A673 (cell line): ENCODE data around the gene FBXL17. TPM values are rescaled to one million over a fixed set of nuclear protein-coding genes. Genes with fewer than 3 reads are reported as not detected.

ENCODE experiments used
- BruUV-seq: library from RNA; stranded (reverse); fragments of 400-500 nt; replicated peaks from 2 replicates; lab custom pipeline; 2021; lab: Mats Ljungman, UMichigan
- CTCF ChIA-PET: fragments of 300-600 bp; sonication (Branson Sonifier 250); formaldehyde crosslinking; loops from one replicate; lab custom pipeline; 2022; ENCODE audit warnings: antibody characterized with exemption; lab: Charles Lee
- POLR2A ChIA-PET: fragments of 300-600 bp; sonication (Branson Sonifier 250); formaldehyde crosslinking; loops from one replicate; lab custom pipeline; 2022; ENCODE audit warnings: antibody characterized with exemption; ENCODE audit not compliant: low non-redundant PET; lab: Charles Lee
- DNase-seq: peaks from one replicate; pipeline ENCODE4 v3.0.0-alpha.2; 2015; ENCODE audit warnings: low spot score
- H3K27ac ChIP-seq: fragments of 200-600 bp; sonication (generic); 2 replicates; pipeline ENCODE4 v1.5.1; 2016; ENCODE audit warnings: mixed run types, low read depth, mild to moderate bottlenecking, mixed read lengths, antibody characterized with exemption, low read length; ENCODE audit not compliant: poor library complexity, severe bottlenecking
- H3K27me3 ChIP-seq: fragments of 200-600 bp; sonication (generic); replicated peaks from 2 replicates; pipeline ENCODE4 v1.6.1; 2017; ENCODE audit warnings: mixed run types, low read depth, mild to moderate bottlenecking, mixed read lengths, antibody characterized with exemption, low read length; ENCODE audit not compliant: insufficient read depth, poor library complexity
- H3K36me3 ChIP-seq: fragments of 200-600 bp; sonication (generic); 2 replicates; pipeline ENCODE4 v1.6.1; 2016; ENCODE audit warnings: mixed run types, mild to moderate bottlenecking, mixed read lengths, antibody characterized with exemption, low read length; ENCODE audit not compliant: insufficient read depth, poor library complexity, severe bottlenecking
- H3K4me1 ChIP-seq: fragments of 200-600 bp; sonication (generic); 2 replicates; pipeline ENCODE4 v1.6.1; 2017; ENCODE audit warnings: mixed run types, mild to moderate bottlenecking, mixed read lengths, antibody characterized with exemption, low read length; ENCODE audit not compliant: insufficient read depth, poor library complexity, severe bottlenecking
- H3K4me3 ChIP-seq: fragments of 200-600 bp; sonication (generic); 2 replicates; pipeline ENCODE4 v1.5.1; 2016; ENCODE audit warnings: low read depth, mixed run types, mild to moderate bottlenecking, mixed read lengths, low read length; ENCODE audit not compliant: poor library complexity, severe bottlenecking
- H3K9me3 ChIP-seq: fragments of 200-600 bp; sonication (generic); 2 replicates; pipeline ENCODE4 v1.6.1; 2016; ENCODE audit warnings: mixed run types, low read depth, mild to moderate bottlenecking, mixed read lengths, antibody characterized with exemption, low read length; ENCODE audit not compliant: poor library complexity, severe bottlenecking
- CTCF ChIP-seq: fragments of 300-800, 200-600 bp; sonication (generic); conservative IDR thresholded peaks from 2 replicates; pipeline ENCODE4 v1.5.1; 2017; ENCODE audit warnings: low read depth, mild to moderate bottlenecking, antibody characterized with exemption, low read length, moderate library complexity, mixed read lengths
- EZH2 ChIP-seq: fragments of 200-600 bp; sonication (generic); IDR thresholded peaks from 2 replicates; pipeline ENCODE4 v1.6.1; 2017; ENCODE audit warnings: borderline replicate concordance, low read depth, mild to moderate bottlenecking, mixed read lengths, antibody characterized with exemption, low read length; ENCODE audit not compliant: poor library complexity, severe bottlenecking
- intact Hi-C: fragments of 100-400 bp; cut with micrococcal nuclease; formaldehyde crosslinking; loops from one replicate; pipeline ENCODE4 v1.10.0; 2022; ENCODE audit not compliant: unreplicated experiment
- total RNA-seq: library from RNA; stranded (reverse); gene quantifications from 2 replicates; pipeline ENCODE4 v1.2.3, GENCODE V29; 2021

FBXL17 gene
- total RNA-seq, 1 experiment from 2014 or later = 5.7 TPM

- Histone ChIP-seq H3K27ac (no peak overlapping the region), H3K9me3 (no peaks in the 10 kb centered on the region), H3K4me1 (no peaks in the 10 kb centered on the region), H3K36me3 (no peaks in the 10 kb centered on the region), H3K4me3 (no peak overlapping the region), H3K27me3 (no peaks in the 10 kb centered on the region)
- POLR2A ChIA-PET = no interaction called here
- intact Hi-C loops = no loop called here
- BruUV-seq = no TSS peak
- TF ChIP-seq CTCF = no peak
- no peak for TF ChIP-seq EZH2
- CTCF ChIA-PET = no interaction called here
- DNase-seq = no peak
Measured at GRCh38 chr5:107937651-107938355, 444.1 kb downstream of the FBXL17 start.

GRCh38 chr5:107937204-107937603, 444.7 kb downstream of the FBXL17 start:
- no TSS peak for BruUV-seq
- Histone ChIP-seq H3K27me3 (no peaks in the 10 kb centered on the region), H3K36me3 (no peaks in the 10 kb centered on the region), H3K27ac (no peak overlapping the region), H3K9me3 (no peaks in the 10 kb centered on the region), H3K4me1 (no peaks in the 10 kb centered on the region), H3K4me3 (no peak overlapping the region)
- intact Hi-C loops = no loop called here
- no peak for TF ChIP-seq EZH2
- TF ChIP-seq CTCF = no peak
- ChIA-PET POLR2A (no interaction called here), CTCF (no interaction called here)
- DNase-seq = no peak

- intact Hi-C loops = no loop called here
- H3K4me3 ChIP-seq = no peak overlapping the region
- TF ChIP-seq CTCF (no peak), EZH2 (no peak)
- no peaks in the 10 kb centered on the region for H3K4me1 ChIP-seq
- POLR2A ChIA-PET = no interaction called here
- no peak overlapping the region for H3K27ac ChIP-seq
- DNase-seq = no peak
- H3K36me3 ChIP-seq = no peaks in the 10 kb centered on the region
- BruUV-seq = no TSS peak
- no peaks in the 10 kb centered on the region for H3K9me3 ChIP-seq
- CTCF ChIA-PET = no interaction called here
- no peaks in the 10 kb centered on the region for H3K27me3 ChIP-seq
Measured at GRCh38 chr5:107936515-107936914, 445.4 kb downstream of the FBXL17 start.
